RWPE2 (cell line): ENCODE data around the gene XPO5.

Experiments used
- ATAC-seq: fragments of 200-7000 bp; cut with Tn5 transposase; 3 replicates; pipeline ENCODE4 v1.9.1; 2021; ENCODE audit warnings: low read depth
- DNase-seq: peaks from one replicate; pipeline ENCODE4 v3.0.0-alpha.2; 2020; ENCODE audit warnings: low spot score
- H3K27ac ChIP-seq: fragments of 450-650 bp; 2 replicates; pipeline ENCODE4 v1.5.1; 2017; ENCODE audit warnings: mild to moderate bottlenecking; ENCODE audit not compliant: poor library complexity, severe bottlenecking
- H3K27me3 ChIP-seq: fragments of 250-450 bp; sonication (Bioruptor Pico); 2 replicates; pipeline ENCODE4 v1.5.1; 2021; ENCODE audit warnings: mild to moderate bottlenecking, moderate library complexity; ENCODE audit not compliant: insufficient read depth, poor library complexity, severe bottlenecking
- H3K36me3 ChIP-seq: fragments of 250-450 bp; sonication (Bioruptor Pico); 2 replicates; pipeline ENCODE4 v1.5.1; 2020; ENCODE audit warnings: low read depth, mild to moderate bottlenecking, moderate library complexity
- H3K4me1 ChIP-seq: fragments of 250-450 bp; sonication (Bioruptor Pico); 2 replicates; pipeline ENCODE4 v1.5.1; 2021; ENCODE audit warnings: mild to moderate bottlenecking, moderate library complexity; ENCODE audit not compliant: insufficient read depth, poor library complexity, severe bottlenecking
- H3K4me3 ChIP-seq: fragments of 250-450 bp; sonication (Bioruptor Pico); 2 replicates; pipeline ENCODE4 v1.5.1; 2021; ENCODE audit warnings: mild to moderate bottlenecking, moderate library complexity; ENCODE audit not compliant: severe bottlenecking
- H3K9me3 ChIP-seq: fragments of 250-450 bp; sonication (Bioruptor Pico); 2 replicates; pipeline ENCODE4 v1.5.1; 2021; ENCODE audit warnings: mild to moderate bottlenecking, moderate library complexity; ENCODE audit not compliant: severe bottlenecking
- CTCF ChIP-seq: fragments of 450-650 bp; IDR thresholded peaks from one replicate; pipeline ENCODE4 v1.5.1; 2017; ENCODE audit warnings: mild to moderate bottlenecking, moderate library complexity; ENCODE audit not compliant: poor library complexity, severe bottlenecking

The XPO5 gene

DNA sequence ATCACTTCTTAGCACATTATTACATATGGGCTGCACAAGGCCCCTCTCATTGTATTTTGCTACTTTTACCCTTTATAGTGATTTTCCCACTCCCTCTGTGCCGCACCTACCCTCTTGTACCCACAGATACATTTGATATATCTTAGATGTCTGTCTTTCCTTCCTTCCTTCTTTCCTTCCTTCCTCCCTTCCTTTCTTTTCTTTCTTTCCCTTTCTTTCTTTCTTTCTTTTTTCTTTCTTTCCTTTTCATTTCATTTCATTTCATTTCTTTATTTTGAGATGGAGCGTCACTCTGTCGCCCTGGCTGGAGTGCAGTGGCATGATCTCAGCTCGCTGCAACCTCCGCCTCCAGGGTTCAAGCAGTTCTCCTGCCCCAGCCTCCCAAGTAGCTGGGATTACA lies 12.4 kb upstream of the XPO5 start:
- ATAC-seq (no peak), DNase-seq (no peak)
- H3K9me3 ChIP-seq = no peaks in the 10 kb centered on the region
- H3K4me3 ChIP-seq = no peak overlapping the region
- H3K36me3 ChIP-seq = peaks cover 91% of the 10 kb centered on the region
- H3K4me1 ChIP-seq = no peaks in the 10 kb centered on the region
- H3K27ac ChIP-seq = no peak overlapping the region
- H3K27me3 ChIP-seq = no peaks in the 10 kb centered on the region
- TF ChIP-seq CTCF = no peak

- no peak for DNase-seq
- Histone ChIP-seq H3K9me3 (no peaks in the 10 kb centered on the region), H3K36me3 (peaks cover 79% of the 10 kb centered on the region), H3K27me3 (no peaks in the 10 kb centered on the region), H3K4me1 (no peaks in the 10 kb centered on the region), H3K27ac (no peak overlapping the region), H3K4me3 (no peak overlapping the region)
- no peak for TF ChIP-seq CTCF
- no peak for ATAC-seq
Observed at GRCh38 chr6:43584892-43585570, 9.2 kb upstream of the XPO5 start.

GRCh38 chr6:43582911-43583310 lies 7.1 kb upstream of the XPO5 start:
- no peak overlapping the region for H3K4me3 ChIP-seq
- H3K9me3 ChIP-seq = no peaks in the 10 kb centered on the region
- no peaks in the 10 kb centered on the region for H3K27me3 ChIP-seq
- peaks cover 7% of the 10 kb centered on the region for H3K4me1 ChIP-seq
- H3K36me3 ChIP-seq = peaks cover 72% of the 10 kb centered on the region
- DNase-seq (no peak), ATAC-seq (no peak)
- H3K27ac ChIP-seq = no peak overlapping the region
- TF ChIP-seq CTCF = no peak

GRCh38 chr6:43579171-43579570 lies 3.3 kb upstream of the XPO5 start:
- Histone ChIP-seq H3K9me3 (no peaks in the 10 kb centered on the region), H3K4me1 (peaks cover 11% of the 10 kb centered on the region), H3K27ac (no peak overlapping the region), H3K4me3 (no peak overlapping the region), H3K36me3 (peaks cover 37% of the 10 kb centered on the region), H3K27me3 (no peaks in the 10 kb centered on the region)
- ATAC-seq (no peak), DNase-seq (no peak)
- TF ChIP-seq CTCF = no peak

- Histone ChIP-seq H3K4me1 (peaks cover 11% of the 10 kb centered on the region), H3K4me3 (no peak overlapping the region), H3K36me3 (peaks cover 36% of the 10 kb centered on the region), H3K9me3 (no peaks in the 10 kb centered on the region), H3K27me3 (no peaks in the 10 kb centered on the region), H3K27ac (no peak overlapping the region)
- no peak for TF ChIP-seq CTCF
- DNase-seq (no peak), ATAC-seq (no peak)
Observed at GRCh38 chr6:43578748-43579147, 2.9 kb upstream of the XPO5 start.
